Keratinocyte (primary cell): Measurements from ENCODE around the gene NALCN.

ENCODE experiments used
- CTCF ChIP-seq, 3 experiments: IDR thresholded peaks in 1 of 3; conservative IDR thresholded peaks in 1 of 3; optimal IDR thresholded peaks in 1 of 3; 2 replicates in 2 of 3; 3 replicates in 1 of 3; pipeline versions ENCODE3 to v1.5.1; 2011; ENCODE audit warnings: low read length in 3 of 3, mild to moderate bottlenecking in 3 of 3, moderate library complexity in 2 of 3, control low read depth in 1 of 3, inconsistent platforms in 1 of 3; ENCODE audit not compliant: insufficient read depth in 2 of 3; ENCODE audit errors: extremely low read depth in 1 of 3
- EZH2 ChIP-seq: IDR thresholded peaks from one replicate; pipeline ENCODE4 v1.6.1; 2012; ENCODE audit warnings: inconsistent platforms, mild to moderate bottlenecking, low read length, moderate library complexity

GRCh38 chr13:101231751-101232428, 184.4 kb downstream of the NALCN start:
- TF ChIP-seq CTCF (optimal IDR thresholded peaks at IDR 0.05 in 1 of 3, IDR thresholded peaks at IDR 0.05 in 1 of 3, conservative IDR thresholded peaks at IDR 0.05 in 1 of 3; ENCODE audit: extremely low read depth in 1 of 3, insufficient read depth in 2 of 3, low read length in 3 of 3) (no peak), EZH2 (no peak)
